H1 (cell line): ENCODE measurements around the gene BRD3OS. TPM values are rescaled to one million over a fixed set of nuclear protein-coding genes. Genes with fewer than 3 reads are reported as not detected.

ENCODE experiments used
- CBX5 ChIP-seq: fragments of 300-800, 300-1000 bp; sonication (generic); IDR thresholded peaks from 2 replicates; pipeline ENCODE4 v1.7.1; 2016; ENCODE audit warnings: antibody characterized with exemption, low read length, low read depth
- KDM1A ChIP-seq: fragments of 200-600, 300-600 bp; sonication (generic); IDR thresholded peaks from 2 replicates; pipeline ENCODE4 v1.7.1; 2016; ENCODE audit warnings: mild to moderate bottlenecking, low read length, borderline replicate concordance
- RFX5 ChIP-seq: IDR thresholded peaks from 2 replicates; pipeline ENCODE4 v1.6.1; 2011; ENCODE audit warnings: low read depth, low read length, improper control_type of control experiment, borderline replicate concordance
- polyA plus RNA-seq, 7 experiments: library from polyadenylated mRNA; depleted of rRNA in 3 of 7; stranded (reverse) in 5 of 7; unstranded in 2 of 7; fragments of >200 nt in 5 of 7; fragments of 200-250 nt in 2 of 7; gene quantifications; 1 replicate in 5 of 7; 2 replicates in 1 of 7; 4 replicates in 1 of 7; pipeline versions ENCODE4 v1.2.1 to v1.2.3, GENCODE V29; 2011 to 2013; ENCODE audit warnings: missing spikeins in 2 of 7, mixed read lengths in 2 of 7
- total RNA-seq: library from RNA; stranded (reverse); fragmentation: NEBNext Ultra II Directional; extraction: Animal tissue kit (Norgen Biotek cat#: 25700); gene quantifications from 2 replicates; pipeline ENCODE4 v1.2.1, GENCODE V29; 2021

BRD3OS gene
- total and polyA plus RNA-seq, 2 of the 8 experiments (the other 6 are each of a cell fraction or from before 2014, with no cell fraction given), result 12.7 to 20.2 TPM

GRCh38 chr9:133980864-133981588 lies 44.3 kb upstream of the BRD3OS start (continued):
- TF ChIP-seq CBX5, result no peak
- TF ChIP-seq KDM1A, result no peak
- no peak for TF ChIP-seq RFX5
